GM21528 (cell line): ENCODE measurements around the gene ZNF462.

Experiments
- ATAC-seq: cut with Tn5 transposase; IDR thresholded peaks from one replicate; pipeline ENCODE4 v1.9.1; 2021; ENCODE audit warnings: mild to moderate bottlenecking, moderate library complexity; ENCODE audit not compliant: unreplicated experiment, low FRiP score

The ZNF462 gene

GRCh38 chr9:107039542-107039941 is 176.6 kb downstream of the ZNF462 start:
- no peak for ATAC-seq

GRCh38 chr9:107042606-107043005 is 179.6 kb downstream of the ZNF462 start:
- no peak for ATAC-seq

DNA sequence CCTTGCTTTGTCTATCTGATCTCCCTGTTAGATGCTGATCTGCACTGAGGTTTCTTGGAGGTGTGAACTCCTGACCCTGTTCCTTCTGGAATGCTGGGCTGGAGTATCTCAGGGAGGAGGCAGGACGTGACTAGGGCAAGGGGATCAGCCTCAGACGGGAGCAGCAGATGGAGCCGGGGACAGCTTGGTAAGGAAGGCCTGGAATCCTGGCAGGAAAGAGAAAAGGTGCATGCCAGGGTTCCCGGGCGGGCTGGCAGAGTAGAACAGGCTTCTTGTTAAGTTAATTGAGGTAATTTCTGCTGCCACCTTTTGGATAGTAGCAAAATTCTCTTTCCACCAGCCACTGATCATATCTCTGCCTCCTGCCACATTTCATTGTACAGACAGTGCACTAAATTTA is 180.9 kb downstream of the ZNF462 start:
- no peak for ATAC-seq

GRCh38 chr9:107044872-107045271 is 181.9 kb downstream of the ZNF462 start:
- no peak for ATAC-seq

DNA sequence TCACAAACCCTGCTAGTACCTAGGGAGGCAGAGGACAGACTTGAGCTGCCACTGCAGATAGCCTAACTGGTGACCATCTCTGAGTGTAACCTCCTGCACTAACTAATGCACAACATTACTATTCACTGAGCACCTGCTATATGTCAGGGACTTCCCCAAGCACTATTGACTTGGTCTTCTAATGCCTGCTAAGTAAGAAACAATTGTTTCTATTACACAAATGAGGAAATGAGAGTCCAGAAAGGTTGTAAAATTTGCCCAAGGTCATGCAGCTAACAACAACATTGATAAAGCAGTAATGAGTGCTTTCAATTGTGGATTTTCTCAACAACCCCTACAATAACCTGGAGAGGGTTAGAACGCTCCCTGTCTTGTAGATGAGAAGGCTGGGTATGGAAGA is 183.7 kb downstream of the ZNF462 start:
- ATAC-seq: peak; percentile 88

GRCh38 chr9:107049046-107049802 is 186.3 kb downstream of the ZNF462 start:
- no peak for ATAC-seq

DNA sequence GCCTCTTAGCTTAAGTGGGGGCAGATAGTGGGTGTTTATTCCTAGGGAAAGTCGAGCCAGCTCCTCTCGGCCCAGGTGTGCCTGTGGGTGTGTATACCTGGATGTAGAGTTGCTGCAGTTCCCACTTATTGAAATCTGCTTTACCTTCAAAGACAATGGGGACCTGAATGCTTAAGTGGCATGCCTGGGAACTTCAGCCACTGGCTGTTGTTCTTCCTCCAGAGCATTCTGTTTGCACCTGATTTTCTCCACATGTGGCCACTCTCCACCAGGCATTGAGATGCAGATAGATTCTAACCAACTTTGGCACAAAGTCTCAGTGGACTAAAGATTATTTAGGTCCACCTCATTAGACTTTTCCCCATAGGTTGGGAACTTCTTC is 186.8 kb downstream of the ZNF462 start:
- ATAC-seq: no peak

DNA sequence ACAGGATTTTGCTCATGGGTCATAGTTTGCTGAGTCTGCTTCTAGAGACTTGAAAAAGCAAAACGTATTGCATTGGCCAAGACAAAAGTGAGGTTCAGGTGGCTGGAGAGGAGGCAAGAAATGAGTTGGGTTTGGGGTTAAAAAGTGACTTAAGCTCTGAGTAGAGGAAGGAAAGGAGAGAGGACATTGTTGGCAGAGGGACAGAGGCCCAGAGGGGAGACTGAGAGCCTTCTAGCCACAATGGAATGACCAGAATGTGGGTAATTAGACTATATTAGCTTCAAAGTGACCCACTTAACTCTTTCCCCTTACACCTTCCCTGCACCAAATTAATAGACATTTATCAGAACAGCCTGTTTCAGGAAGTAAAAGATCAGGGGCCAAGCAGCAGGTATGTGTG is 188.4 kb downstream of the ZNF462 start:
- ATAC-seq: no peak

GRCh38 chr9:107054146-107054545 is 191.2 kb downstream of the ZNF462 start:
- no peak for ATAC-seq

- no peak for ATAC-seq
These were observed 196.3 kb downstream of the ZNF462 start for GRCh38 chr9:107059220-107059619.

GRCh38 chr9:107060062-107060461 is 197.1 kb downstream of the ZNF462 start:
- no peak for ATAC-seq
